Stomach smooth muscle (tissue), 2 donors: ENCODE results near the gene UBE2L5.
"Not testable (repeated sequence)": the region's sequence is repeated elsewhere in the genome, so short reads cannot be mapped to it uniquely, and the experiment has no call there.

ENCODE experiments used
- H3K27ac ChIP-seq: one replicate; pipeline ENCODE4 v1.7.0; 2013; ENCODE audit warnings: mild to moderate bottlenecking, low read length, inconsistent platforms
- H3K27me3 ChIP-seq, 2 donors: one replicate each; pipeline ENCODE4 v1.7.0; 2013; ENCODE audit warnings: low read length in 2 of 2; ENCODE audit not compliant: insufficient read depth in 2 of 2, control insufficient read depth in 1 of 2
- H3K36me3 ChIP-seq, 2 donors: one replicate each; pipeline ENCODE4 v1.7.0; 2013; ENCODE audit warnings: low read length in 2 of 2; ENCODE audit not compliant: control insufficient read depth in 2 of 2, insufficient read depth in 2 of 2
- H3K4me1 ChIP-seq: one replicate; pipeline ENCODE4 v1.7.0; 2013; ENCODE audit warnings: low read length; ENCODE audit not compliant: control insufficient read depth, insufficient read depth
- H3K4me3 ChIP-seq, 2 donors: one replicate each; pipeline ENCODE4 v1.7.0; 2013; ENCODE audit warnings: low read length in 2 of 2
- H3K9ac ChIP-seq, 2 donors: one replicate each; pipeline ENCODE4 v1.7.0; 2013; ENCODE audit warnings: low read length in 2 of 2, mild to moderate bottlenecking in 1 of 2
- H3K9me3 ChIP-seq, 2 donors: one replicate each; pipeline ENCODE4 v1.7.0; 2013; ENCODE audit warnings: low read length in 2 of 2; ENCODE audit not compliant: control insufficient read depth in 2 of 2
- donor health status: healthy.
- donor health status: Pancreatic carcinoma.

The UBE2L5 gene

GRCh38 chr13:30457306-30457891, 35.1 kb downstream of the UBE2L5 start:
- Histone ChIP-seq H3K27ac (no peak overlapping the region), H3K4me3 (no peak overlapping the region), H3K9ac (no peak overlapping the region), H3K9me3 (no peaks in the 10 kb centered on the region), H3K27me3 (no peaks in the 10 kb centered on the region), H3K36me3 (peaks cover 0 to 7% of the 10 kb centered on the region in 2 donors), H3K4me1 (peaks cover 5% of the 10 kb centered on the region)

GRCh38 chr13:30461279-30462066, 39.2 kb downstream of the UBE2L5 start:
- H3K27me3 ChIP-seq, H3K4me1 ChIP-seq, H3K9me3 ChIP-seq, H3K36me3 ChIP-seq, H3K4me3 ChIP-seq, H3K27ac ChIP-seq, H3K9ac ChIP-seq: not testable (repeated sequence)

- Histone ChIP-seq H3K4me1 (peaks cover 10% of the 10 kb centered on the region), H3K27me3 (no peaks in the 10 kb centered on the region), H3K27ac (peak overlapping the region; percentile 93), H3K4me3 (peak overlapping the region; percentile 80 to 86), H3K9me3 (no peaks in the 10 kb centered on the region), H3K9ac (peak overlapping the region; percentile 92 to 93), H3K36me3 (peaks cover 0 to 4% of the 10 kb centered on the region in 2 donors)
These were observed 41.6 kb downstream of the UBE2L5 start for GRCh38 chr13:30463787-30464495.

GRCh38 chr13:30464496-30465342, 42.4 kb downstream of the UBE2L5 start:
- Histone ChIP-seq H3K9ac (peak overlapping the region; percentile 92 to 93), H3K9me3 (no peaks in the 10 kb centered on the region), H3K27ac (peak overlapping the region; percentile 93), H3K4me3 (peak overlapping the region; percentile 80 to 86), H3K36me3 (peaks cover 0 to 4% of the 10 kb centered on the region in 2 donors), H3K27me3 (no peaks in the 10 kb centered on the region), H3K4me1 (peaks cover 10% of the 10 kb centered on the region)

GRCh38 chr13:30465343-30465592, 43.0 kb downstream of the UBE2L5 start:
- Histone ChIP-seq H3K36me3 (peaks cover 0 to 4% of the 10 kb centered on the region in 2 donors), H3K27ac (peak overlapping the region; percentile 94), H3K9ac (peak overlapping the region; percentile 88 to 96), H3K4me3 (peak overlapping the region; percentile 71 to 81), H3K9me3 (no peaks in the 10 kb centered on the region), H3K27me3 (no peaks in the 10 kb centered on the region), H3K4me1 (peaks cover 10% of the 10 kb centered on the region)

DNA sequence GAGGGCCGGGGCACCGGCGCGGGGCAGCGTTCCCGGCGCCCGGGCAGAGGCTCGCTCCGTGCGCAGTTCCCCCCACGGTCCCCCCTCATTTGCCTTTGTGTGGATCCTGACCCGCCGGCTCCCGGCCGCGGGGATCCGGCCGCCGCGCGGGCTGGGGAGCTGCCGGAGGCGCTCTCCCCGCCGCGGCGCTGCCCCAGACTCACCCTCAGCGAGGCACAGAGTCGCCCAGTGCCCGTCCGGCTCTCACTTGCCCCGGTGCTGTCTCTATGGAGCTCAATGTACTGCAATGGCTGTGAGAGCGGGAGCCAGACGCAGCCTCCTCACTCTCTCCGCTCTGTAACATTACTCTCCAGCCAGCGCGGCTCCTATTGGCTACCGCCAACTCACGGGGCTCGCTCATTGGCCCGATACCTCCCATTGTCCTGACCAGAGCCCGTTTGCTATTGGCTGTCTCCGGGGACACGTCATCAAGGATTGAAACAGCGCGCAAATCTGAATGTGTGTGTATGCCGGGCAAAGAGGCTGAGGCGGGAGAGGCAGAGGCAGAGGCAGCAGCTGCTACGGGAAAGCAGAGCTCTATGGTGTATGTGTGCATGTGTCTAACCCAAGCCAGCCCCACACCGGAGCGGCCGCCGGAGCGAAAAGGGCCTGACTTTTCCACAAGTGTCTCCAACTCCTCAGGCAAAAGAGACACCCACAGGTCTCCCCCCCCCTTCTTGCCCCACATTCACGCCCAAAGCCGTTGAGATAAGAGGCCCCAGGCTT, 43.5 kb downstream of the UBE2L5 start, which contains the start of gene HMGB1:
HMGB1 (minus strand) TSS at position 344 of the 765 bp plus-strand sequence. CDS start 2,256 bp downstream, outside the sequence.
- no peaks in the 10 kb centered on the region for H3K27me3 ChIP-seq
- peaks cover 10% of the 10 kb centered on the region for H3K4me1 ChIP-seq
- H3K36me3 ChIP-seq = peaks cover 0 to 4% of the 10 kb centered on the region in 2 donors
- peak within 1 kb of the TSS; percentile 94 for H3K27ac ChIP-seq
- H3K9me3 ChIP-seq = no peaks in the 10 kb centered on the region
- peak within 1 kb of the TSS; percentile 71 to 81 for H3K4me3 ChIP-seq
- peak within 1 kb of the TSS; percentile 88 to 96 for H3K9ac ChIP-seq

DNA sequence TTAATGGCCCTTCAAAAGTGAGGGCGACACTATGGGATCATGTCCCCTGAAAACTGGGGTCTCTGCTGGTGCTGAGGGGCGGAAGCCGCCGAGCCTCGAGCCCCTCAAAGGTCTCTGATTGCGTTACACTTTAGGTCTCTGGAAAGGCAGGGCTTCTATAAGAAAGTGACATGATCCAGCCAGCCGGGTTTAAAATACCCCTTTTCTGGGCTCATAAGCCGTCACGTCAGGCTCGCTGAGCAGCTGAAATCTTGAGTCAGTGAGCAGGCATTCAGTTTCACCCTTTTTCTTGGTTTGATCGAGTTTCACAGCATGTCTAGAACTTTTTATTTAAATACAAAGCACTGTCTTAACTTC, 44.0 kb downstream of the UBE2L5 start:
- Histone ChIP-seq H3K36me3 (peaks cover 0 to 4% of the 10 kb centered on the region in 2 donors), H3K4me1 (peaks cover 10% of the 10 kb centered on the region), H3K4me3 (peak overlapping the region in 1 of 2 donors; percentile 81), H3K9ac (no peak overlapping the region), H3K9me3 (no peaks in the 10 kb centered on the region), H3K27ac (no peak overlapping the region), H3K27me3 (no peaks in the 10 kb centered on the region)

- Histone ChIP-seq H3K36me3 (peaks cover 0 to 4% of the 10 kb centered on the region in 2 donors), H3K9ac (no peak overlapping the region), H3K4me1 (peaks cover 10% of the 10 kb centered on the region), H3K27me3 (no peaks in the 10 kb centered on the region), H3K27ac (no peak overlapping the region), H3K9me3 (no peaks in the 10 kb centered on the region), H3K4me3 (no peak overlapping the region)
These were observed 44.6 kb downstream of the UBE2L5 start for GRCh38 chr13:30466841-30467252.

- Histone ChIP-seq H3K9me3 (no peaks in the 10 kb centered on the region), H3K36me3 (no peaks in the 10 kb centered on the region), H3K9ac (no peak overlapping the region), H3K4me1 (no peaks in the 10 kb centered on the region), H3K4me3 (no peak overlapping the region), H3K27ac (no peak overlapping the region), H3K27me3 (no peaks in the 10 kb centered on the region)
These were observed 51.4 kb downstream of the UBE2L5 start for GRCh38 chr13:30473675-30474074.
